NCI-H146 treated with DMSO at 0.1 percent for 48 hours (cell line): ENCODE measurements around the gene TENM4.

ENCODE experiments used
- DNase-seq: peaks from one replicate; lab custom pipeline; 2025; ENCODE audit not compliant: unreplicated experiment; lab: John Stamatoyannopoulos, UW

The TENM4 gene

GRCh38 chr11:79421820-79422219 is 19.0 kb downstream of the TENM4 start:
- no peak for DNase-seq

DNA sequence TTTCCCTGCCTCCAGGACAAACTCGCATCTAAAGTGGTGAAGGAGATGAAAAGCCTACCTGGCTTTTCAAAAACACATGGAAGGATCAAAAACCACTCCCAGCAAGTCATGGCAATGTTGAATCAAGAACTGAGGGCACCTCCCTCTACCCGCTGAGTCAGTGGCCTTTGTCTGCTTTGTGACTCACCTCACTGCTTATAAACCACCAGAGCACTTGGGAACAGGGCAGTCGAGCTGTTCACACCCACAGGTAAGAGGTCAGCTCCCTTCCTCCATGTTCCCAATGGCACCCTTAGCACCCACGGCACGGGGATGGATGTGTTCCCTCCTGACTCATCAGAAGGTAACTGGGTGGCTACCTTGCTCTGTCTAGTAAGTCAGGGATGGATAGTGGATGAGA is 21.7 kb downstream of the TENM4 start:
- no peak for DNase-seq

DNA sequence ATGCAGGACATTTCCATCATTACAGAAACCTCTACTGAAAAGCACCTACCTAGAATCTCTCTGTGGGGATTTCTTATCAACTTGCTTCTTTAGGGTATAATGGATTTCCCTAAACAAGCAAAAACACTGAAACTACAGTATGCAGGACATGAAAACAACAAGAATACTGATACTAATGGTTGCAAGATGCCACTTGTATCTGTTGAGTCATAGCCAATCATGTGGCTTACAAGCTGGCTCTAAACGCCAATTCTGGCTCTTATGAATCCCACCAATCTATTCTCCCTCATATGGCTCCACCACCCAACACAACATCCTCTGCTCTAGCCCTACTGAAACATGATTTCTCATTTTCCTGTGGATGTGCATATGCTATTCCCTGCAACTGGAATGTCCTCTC is 22.6 kb downstream of the TENM4 start:
- DNase-seq = no peak

GRCh38 chr11:79417069-79417920 is 23.5 kb downstream of the TENM4 start:
- DNase-seq = no peak

DNA sequence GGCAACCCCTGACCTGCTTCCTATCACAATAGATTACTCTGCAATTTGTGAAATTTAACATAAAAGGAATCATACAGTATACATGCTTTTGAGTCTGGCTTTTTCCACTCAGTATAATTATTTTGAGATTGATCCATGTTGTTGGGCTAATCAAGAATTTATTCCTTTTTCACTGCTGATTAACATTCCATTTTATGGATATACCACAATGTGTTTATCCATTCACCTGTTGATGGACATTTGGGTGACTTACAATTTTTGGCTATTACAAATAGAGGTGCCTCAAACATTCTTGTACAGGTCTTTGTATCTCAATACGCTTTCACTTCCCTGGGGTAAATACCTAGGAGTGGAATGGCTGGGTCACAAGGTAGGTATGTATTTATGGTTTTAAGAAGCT is 24.9 kb downstream of the TENM4 start:
- no peak for DNase-seq

GRCh38 chr11:79415411-79415810 is 25.4 kb downstream of the TENM4 start:
- no peak for DNase-seq

- DNase-seq = no peak
These were observed 26.0 kb downstream of the TENM4 start for GRCh38 chr11:79414644-79415317.

GRCh38 chr11:79414041-79414440 is 26.8 kb downstream of the TENM4 start:
- DNase-seq = no peak

DNA sequence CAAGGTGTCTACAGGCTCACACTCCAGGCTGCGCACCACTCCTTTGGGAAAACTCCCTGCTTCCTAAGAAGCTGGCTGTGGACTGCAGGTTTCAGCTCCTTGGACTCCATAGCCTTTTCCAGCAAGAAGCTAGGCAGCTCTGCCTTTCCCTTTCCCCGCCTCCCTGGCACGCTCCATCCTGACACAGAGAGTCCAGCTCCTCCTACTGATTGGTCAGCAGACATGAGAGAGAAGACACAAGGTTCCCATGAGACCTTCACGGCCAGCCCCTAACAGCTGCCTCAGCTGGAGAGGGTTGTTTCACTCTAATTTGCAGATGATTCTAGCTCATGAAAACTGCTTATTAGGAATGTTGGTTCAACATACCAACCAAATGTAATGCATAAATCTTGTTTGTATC is 27.6 kb downstream of the TENM4 start:
- DNase-seq = no peak

GRCh38 chr11:79412761-79413160 is 28.1 kb downstream of the TENM4 start:
- DNase-seq = no peak

DNA sequence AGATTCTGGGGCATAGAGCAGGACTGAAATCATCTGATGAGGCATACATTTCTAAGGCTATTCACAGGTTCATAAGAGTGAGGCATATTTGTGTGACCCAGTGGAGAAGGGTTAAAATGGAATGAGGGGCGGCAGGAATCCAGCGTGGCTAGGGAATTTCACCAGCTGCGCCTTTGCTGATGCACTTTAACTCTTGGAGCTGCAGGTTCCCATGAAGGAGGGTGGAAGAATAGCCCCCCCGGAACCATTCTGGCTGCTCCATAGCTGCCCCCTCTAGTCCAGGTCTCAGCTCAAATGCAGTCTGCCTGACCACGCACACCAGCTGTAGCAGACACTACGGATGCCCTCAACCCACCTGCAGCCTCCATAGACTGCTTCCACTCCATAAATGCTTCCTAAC is 31.5 kb downstream of the TENM4 start:
- DNase-seq = no peak

GRCh38 chr11:79406376-79406775 is 34.5 kb downstream of the TENM4 start:
- DNase-seq = no peak

GRCh38 chr11:79404806-79405205 is 36.0 kb downstream of the TENM4 start:
- no peak for DNase-seq

DNA sequence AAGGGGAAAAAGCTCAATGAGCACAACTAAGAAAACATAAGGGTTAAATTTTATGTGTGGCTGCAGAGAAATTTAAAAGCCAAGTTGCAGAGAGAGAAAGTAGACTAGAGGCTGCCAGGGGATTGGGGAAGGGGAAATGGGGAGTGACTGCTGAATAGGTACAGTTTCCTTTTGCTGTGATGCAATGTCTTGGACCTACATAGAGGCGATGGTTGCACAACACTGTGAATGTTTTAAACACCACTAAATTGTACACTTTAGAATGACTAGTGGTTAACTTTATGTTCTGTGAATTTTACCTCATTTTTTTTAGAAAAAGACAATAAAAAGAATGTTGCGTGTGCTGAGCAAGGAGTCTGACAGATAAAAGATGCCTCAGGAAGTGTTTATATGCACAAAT is 36.5 kb downstream of the TENM4 start:
- DNase-seq = no peak

- DNase-seq = no peak
These were observed 37.0 kb downstream of the TENM4 start for GRCh38 chr11:79403839-79404238.

DNA sequence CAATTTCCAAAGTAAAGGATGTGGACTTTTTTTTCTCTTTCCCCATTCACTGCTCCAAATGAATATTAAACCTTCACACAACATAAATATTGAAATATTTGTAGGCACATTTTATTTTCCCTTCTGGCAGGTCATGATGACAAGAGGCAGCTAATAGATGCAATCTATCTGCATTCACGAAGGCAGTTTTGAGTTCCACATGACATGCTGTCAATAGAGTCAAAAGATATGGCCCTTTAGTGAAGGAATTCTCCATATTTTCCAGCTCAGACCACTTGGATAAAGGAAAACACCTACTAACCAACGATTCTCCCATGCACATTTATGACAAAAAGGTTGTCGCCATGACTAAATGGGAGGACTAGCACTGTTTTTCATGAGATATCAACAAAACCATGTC is 37.9 kb downstream of the TENM4 start:
- DNase-seq = no peak

DNA sequence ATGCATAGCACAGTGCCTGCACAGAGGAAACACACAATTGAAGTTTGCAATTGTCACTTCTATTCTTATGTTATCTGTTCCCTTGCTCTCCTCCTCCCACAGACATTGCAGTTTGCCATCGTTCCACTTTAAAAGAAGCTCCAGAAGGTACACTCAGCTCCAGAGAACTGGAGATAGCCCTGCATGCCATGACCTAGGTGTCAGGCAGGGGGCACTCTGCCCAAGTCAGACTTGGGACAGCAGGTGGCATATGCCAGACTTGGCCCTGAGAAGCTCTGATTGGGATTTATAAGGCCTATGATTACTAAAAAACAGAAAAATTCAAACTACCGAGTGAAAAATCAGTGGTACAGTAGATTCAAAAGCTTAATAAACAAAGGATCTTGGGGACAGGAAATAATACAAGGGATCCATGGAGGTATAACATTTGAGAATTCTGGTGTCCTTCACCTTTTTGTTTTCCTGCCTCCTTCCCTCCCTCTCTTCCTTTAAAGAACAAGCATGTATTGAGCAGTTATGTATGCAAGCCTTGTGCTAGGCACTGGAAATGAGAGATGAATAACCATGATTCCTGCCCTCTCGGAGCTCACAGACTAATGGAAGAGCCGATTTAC is 40.0 kb downstream of the TENM4 start:
- DNase-seq = no peak

DNA sequence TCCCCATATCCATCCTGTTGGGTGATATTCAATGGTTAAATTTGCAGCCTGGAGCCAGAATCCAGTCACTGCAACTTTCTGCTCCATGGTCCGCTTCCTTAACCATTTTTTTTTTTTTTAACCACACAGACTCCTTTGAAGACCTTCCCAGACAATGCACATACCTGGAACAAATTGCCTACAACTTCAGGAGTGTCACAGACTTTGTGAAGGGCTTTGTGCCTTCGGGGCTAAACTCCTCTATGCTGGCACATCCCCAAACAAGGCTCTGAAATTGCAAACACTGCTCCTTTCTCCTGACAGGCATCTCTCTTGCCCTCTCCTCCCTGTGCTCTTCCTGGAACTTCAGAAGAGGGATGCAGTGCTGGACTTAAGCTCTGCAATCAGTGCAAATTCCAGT is 40.6 kb downstream of the TENM4 start:
- no peak for DNase-seq

DNA sequence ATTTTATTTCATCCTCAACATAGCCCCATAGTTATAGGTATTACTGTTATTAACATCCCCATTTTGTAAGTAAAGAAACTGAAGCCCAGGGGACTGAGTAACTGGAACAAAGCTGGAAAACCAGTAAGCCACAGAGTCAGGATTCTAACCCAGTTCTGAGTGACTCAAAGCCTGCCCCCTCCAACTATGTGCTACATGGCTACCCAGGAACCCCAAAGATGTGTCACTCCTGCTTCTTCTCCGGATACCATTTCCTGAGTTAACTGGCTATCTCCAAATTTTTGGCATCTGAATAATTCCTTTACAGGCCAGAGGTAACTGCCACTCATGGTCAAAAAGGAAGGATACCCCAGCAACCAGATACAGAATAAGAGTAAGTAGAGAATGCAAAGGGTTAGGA is 43.6 kb downstream of the TENM4 start:
- DNase-seq = no peak

DNA sequence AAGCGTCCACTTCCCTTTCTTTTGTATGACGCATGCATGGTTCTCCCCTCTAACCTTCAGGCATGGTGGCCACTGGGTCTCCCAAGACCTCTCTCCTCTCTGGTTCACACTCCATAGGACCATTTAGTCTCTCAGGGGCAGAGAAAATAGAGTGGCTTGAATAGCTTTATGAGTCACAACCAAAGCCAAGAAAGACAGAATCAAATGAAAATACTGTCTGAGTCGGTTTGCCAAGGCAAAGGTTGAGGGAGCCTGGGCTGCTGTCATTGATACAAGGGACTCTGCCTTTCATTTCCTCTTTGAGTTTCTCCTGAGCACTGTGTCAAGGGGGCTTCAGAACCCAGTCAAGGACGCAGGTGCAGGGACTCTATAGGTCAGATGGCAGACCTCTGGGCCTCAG is 44.2 kb downstream of the TENM4 start:
- no peak for DNase-seq

DNA sequence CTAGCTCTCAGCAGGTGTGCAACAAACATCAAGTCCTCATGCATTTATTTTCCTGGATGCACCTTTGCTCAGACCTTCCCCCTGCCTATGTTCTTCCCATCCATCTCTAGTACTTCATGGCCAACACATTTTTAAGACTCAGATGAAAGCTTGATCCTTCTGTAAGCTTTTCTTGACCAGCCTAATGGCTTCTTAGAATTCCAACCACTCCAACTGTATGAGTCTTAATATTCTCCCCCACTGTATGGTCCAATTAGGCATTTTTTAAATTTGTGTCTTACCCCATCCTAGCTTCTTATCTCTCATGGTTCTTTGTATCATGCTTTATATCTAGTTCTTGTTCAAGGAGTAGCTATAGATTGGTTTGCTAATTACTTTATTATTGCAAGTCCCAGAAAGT is 44.8 kb downstream of the TENM4 start:
- no peak for DNase-seq

DNA sequence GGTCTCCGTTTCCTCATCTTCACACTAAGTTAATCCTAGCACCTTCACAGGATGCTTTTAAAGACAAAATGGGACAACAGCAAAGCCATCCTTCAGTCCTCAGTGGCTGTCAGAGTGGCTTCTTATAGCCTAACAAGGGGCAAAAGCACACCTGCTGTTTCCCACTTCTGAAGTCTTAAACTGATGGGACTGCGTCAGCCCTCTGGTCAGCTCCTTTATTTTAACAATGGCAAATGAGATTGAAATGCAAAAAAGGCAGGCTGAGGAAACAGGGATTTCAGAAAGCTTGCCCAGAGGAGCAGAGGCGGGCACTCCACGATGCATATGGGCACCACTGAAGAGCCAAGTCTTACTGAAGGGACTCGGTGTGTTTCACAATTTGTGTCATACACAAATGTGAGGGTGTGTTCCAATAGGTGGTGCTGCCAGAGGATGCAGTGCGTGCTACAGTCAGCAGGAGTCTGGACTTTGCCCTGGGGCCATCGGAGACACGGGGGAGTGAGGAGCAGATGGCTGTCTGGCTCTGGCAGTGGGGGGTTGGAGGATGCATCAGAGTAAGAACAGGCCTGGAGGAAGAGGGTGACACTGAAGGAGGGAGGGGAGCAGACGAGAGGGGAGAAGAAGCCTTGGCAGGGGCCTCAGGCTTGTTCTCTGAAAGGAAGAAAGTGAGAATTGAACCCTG is 47.3 kb downstream of the TENM4 start:
- DNase-seq = no peak
